Astrocyte (in vitro differentiated cells and primary cell): ENCODE data around the gene ZMIZ1.

Experiments used
- CTCF ChIP-seq: IDR thresholded peaks from 2 replicates; pipeline ENCODE4 v1.5.1; 2011; ENCODE audit warnings: low read depth, mild to moderate bottlenecking, inconsistent platforms, low read length, moderate library complexity; ENCODE audit not compliant: insufficient read depth
- EZH2 ChIP-seq: IDR thresholded peaks from 2 replicates; pipeline ENCODE4 v1.6.1; 2012; ENCODE audit warnings: mild to moderate bottlenecking, low read length, inconsistent platforms; ENCODE audit not compliant: insufficient read depth

- TF ChIP-seq CTCF (no peak), EZH2 (no peak)
These were observed 235.1 kb downstream of the ZMIZ1 start for GRCh38 chr10:79303631-79304478.
